ENCODE data around the gene LRRC71. TPM values are rescaled to one million over a fixed set of nuclear protein-coding genes. Genes with fewer than 3 reads are reported as not detected.

Gene LRRC71
- total and polyA plus RNA-seq, 2 of the 8 experiments (the other 6 are each of a cell fraction or from before 2014, with no cell fraction given), result 0.05 TPM; not detected in 1

DNA sequence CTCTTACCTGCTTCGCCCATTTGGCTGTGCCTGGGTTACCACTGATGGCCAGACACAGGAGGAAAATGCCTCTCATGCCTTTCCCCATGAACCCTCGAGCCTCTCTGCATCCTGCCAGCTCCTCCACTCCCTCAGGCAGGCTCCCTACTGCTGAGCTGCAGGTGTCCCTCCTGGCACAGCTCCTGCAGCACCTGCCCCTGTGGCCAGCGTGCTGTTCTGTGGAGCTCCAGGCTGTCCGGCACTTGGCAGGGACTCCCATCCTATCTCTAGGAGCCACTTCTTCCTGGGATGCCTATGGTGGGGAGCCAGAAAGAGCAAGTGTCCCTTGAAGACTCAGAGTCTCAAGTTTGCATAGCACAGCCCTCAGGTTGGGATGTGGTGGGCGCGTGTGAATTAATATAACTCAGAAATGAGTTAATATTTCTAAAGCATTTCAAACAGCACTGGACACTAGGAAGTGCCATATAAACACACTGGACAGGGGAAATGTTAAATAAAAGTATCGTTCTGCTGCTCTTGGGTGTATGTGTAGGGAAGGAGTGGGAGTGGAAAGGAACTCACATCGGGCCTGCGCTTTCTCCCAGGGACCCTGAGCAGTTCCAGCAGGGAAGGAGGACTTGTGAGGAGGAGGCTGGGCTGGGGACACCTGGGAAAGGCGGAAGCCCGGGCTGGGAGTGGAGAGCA is 2.7 kb downstream of the LRRC71 start:
- H3K36me3 ChIP-seq (ENCODE audit: control insufficient read depth in 2 of 4, insufficient read depth in 4 of 4, low read length in 3 of 4), result no peaks in the 10 kb centered on the region
- DNase-seq (ENCODE audit: low read depth in 1 of 2, low spot score in 2 of 2) (no peak), FAIRE-seq (no peak)
- H3K79me2 ChIP-seq (ENCODE audit: control insufficient read depth in 1 of 2, insufficient read depth in 2 of 2, low read length in 2 of 2), result no peaks in the 10 kb centered on the region
- H3K79me1 ChIP-seq (ENCODE audit: low read depth, low read length), result no peaks in the 10 kb centered on the region
- H2AFZ ChIP-seq (ENCODE audit: low read length), result no peak overlapping the region
- peaks cover 3 to 23% (median 10%) of the 10 kb centered on the region in 4 experiments; a peak in 6 of 7 replicates for H3K4me1 ChIP-seq (replicated peaks in 1 of 4; ENCODE audit: control insufficient read depth in 3 of 4, insufficient read depth in 4 of 4, low read length in 3 of 4)
- H3K27me3 ChIP-seq (replicated peaks in 1 of 4; ENCODE audit: control insufficient read depth in 3 of 4, extremely low read depth in 1 of 4, insufficient read depth in 3 of 4, low read length in 3 of 4), result peaks cover 74 to 94% (median 87%) of the 10 kb centered on the region in 4 experiments
- 13% methylated on average over 11 of the region's 11 CpGs; no CpG with 5 or more reads in 1 of the 2 experiments for WGBS, 2 experiments (ENCODE audit: extremely low coverage in 1 of 2, insufficient coverage in 1 of 2, insufficient read length in 1 of 2, insufficient replicate concordance in 2 of 2, low coverage in 1 of 2, low lambda C conversion rate in 2 of 2, missing lambda C conversion rate in 1 of 2)
- no peak overlapping the region for H3K14ac ChIP-seq (ENCODE audit: insufficient read length)
- H2BK15ac ChIP-seq (ENCODE audit: low read length), result 0 out of 2 replicates have a peak overlapping the region, but pooled peaks have one; percentile 53
- peak overlapping the region; percentile 94 to 98 for H3K4me2 ChIP-seq (ENCODE audit: insufficient read depth in 1 of 2, low read depth in 2 of 2, low read length in 2 of 2)
- no peak overlapping the region for H3K9ac ChIP-seq (replicated peaks in 1 of 4; ENCODE audit: extremely low read depth in 1 of 4, low read depth in 3 of 4, low read length in 3 of 4)
- 0 out of 2 replicates have a peak overlapping the region, but pooled peaks have one; percentile 1 for H3K18ac ChIP-seq (ENCODE audit: extremely low read depth, low read length)
- no peak overlapping the region for H2BK12ac ChIP-seq (ENCODE audit: low read depth, low read length)
- no peak overlapping the region for H3K4ac ChIP-seq (replicated peaks; ENCODE audit: insufficient read length, low read depth, low read length)
- peaks cover 4 to 19% of the 10 kb centered on the region in 2 experiments for H4K20me1 ChIP-seq (replicated peaks in 1 of 2; ENCODE audit: control insufficient read depth in 1 of 2, insufficient read depth in 2 of 2, low read length in 2 of 2)
- no peak overlapping the region for H4K5ac ChIP-seq (ENCODE audit: insufficient read length, low read depth, low read length)
- ChIA-PET POLR2A (ENCODE audit: partially characterized antibody) (interaction anchor here (0.6 to 1.9 kb wide), 4 partner anchors 10 to 93 kb away, joined by 3 to 10 read pairs (median 4); no protein-coding TSS in a partner anchor), CTCF (ENCODE audit: partially characterized antibody) (interaction anchor here (0.7 to 11.8 kb wide), 10 partner anchors 24 to 234 kb away, joined by 3 to 287 read pairs (median 30); partner anchors contain the start of genes INSRR, NTRK1 and PEAR1)
- no peaks in the 10 kb centered on the region for H3K9me3 ChIP-seq (ENCODE audit: insufficient read depth in 2 of 2, low read depth in 1 of 2, low read length in 1 of 2)
- H3K23ac ChIP-seq (ENCODE audit: insufficient read length), result no peak overlapping the region
- peaks cover 9% of the 10 kb centered on the region; the same call in 1 of the 2 replicates for H3K23me2 ChIP-seq (ENCODE audit: low read depth, low read length)
- no peak overlapping the region for H4K91ac ChIP-seq (replicated peaks; ENCODE audit: insufficient read length, low read length)
- no peak overlapping the region for H2BK120ac ChIP-seq (replicated peaks; ENCODE audit: low read depth, low read length)
- H3K56ac ChIP-seq (replicated peaks; ENCODE audit: insufficient read length, low read depth, low read length), result no peak overlapping the region
- no peak overlapping the region for H4K8ac ChIP-seq (ENCODE audit: extremely low read depth, insufficient read depth, low read length)
- H2AK5ac ChIP-seq (ENCODE audit: low read depth, low read length), result no peak overlapping the region
- no peak overlapping the region for H3K27ac ChIP-seq (ENCODE audit: low read depth, low read length)
- H3K4me3 ChIP-seq (ENCODE audit: extremely low read depth in 1 of 4, insufficient read depth in 2 of 4, low read depth in 3 of 4, low read length in 4 of 4), result peak overlapping the region; percentile 35 to 63 (median 42); a peak in 6 of 8 replicates
- no peak overlapping the region for H2BK5ac ChIP-seq (ENCODE audit: low read depth, low read length)
- no peak overlapping the region for H2BK20ac ChIP-seq (ENCODE audit: low read length)
- TF ChIP-seq ASH2L (IDR thresholded peaks at IDR 0.05; ENCODE audit: low read length), result no peak
- no peak for TF ChIP-seq SP2 (IDR thresholded peaks at IDR 0.05; ENCODE audit: low read length)
- TF ChIP-seq, protein P1, sequence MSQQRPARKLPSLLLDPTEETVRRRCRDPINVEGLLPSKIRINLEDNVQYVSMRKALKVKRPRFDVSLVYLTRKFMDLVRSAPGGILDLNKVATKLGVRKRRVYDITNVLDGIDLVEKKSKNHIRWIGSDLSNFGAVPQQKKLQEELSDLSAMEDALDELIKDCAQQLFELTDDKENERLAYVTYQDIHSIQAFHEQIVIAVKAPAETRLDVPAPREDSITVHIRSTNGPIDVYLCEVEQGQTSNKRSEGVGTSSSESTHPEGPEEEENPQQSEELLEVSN (IDR thresholded peaks at IDR 0.05), result no peak
- TF ChIP-seq CHD2 (IDR thresholded peaks at IDR 0.05; ENCODE audit: low read length), result no peak
- TF ChIP-seq SIX5 (IDR thresholded peaks at IDR 0.05; ENCODE audit: low read depth, low read length), result no peak
- no peak for TF ChIP-seq POU5F1 (IDR thresholded peaks at IDR 0.05; ENCODE audit: low read depth, low read length)
- TF ChIP-seq JUND (IDR thresholded peaks at IDR 0.05; ENCODE audit: low read length), result no peak
- no peak for TF ChIP-seq ATF3 (IDR thresholded peaks at IDR 0.05; ENCODE audit: insufficient read depth, low read depth, low read length)
- TF ChIP-seq GABPA (IDR thresholded peaks at IDR 0.05; ENCODE audit: borderline replicate concordance, insufficient read depth, low read length), result no peak
- peak; percentile 29; the same call in 1 of the 2 replicates for TF ChIP-seq SUZ12 (IDR thresholded peaks at IDR 0.05; ENCODE audit: low read length)
- no peak for TF ChIP-seq MAFK (IDR thresholded peaks at IDR 0.05; ENCODE audit: low read depth, low read length)
- no peak for TF ChIP-seq HDAC6 (IDR thresholded peaks at IDR 0.05; ENCODE audit: low read depth, low read length)
